ENCODE data around the gene MAGED1.

DNA sequence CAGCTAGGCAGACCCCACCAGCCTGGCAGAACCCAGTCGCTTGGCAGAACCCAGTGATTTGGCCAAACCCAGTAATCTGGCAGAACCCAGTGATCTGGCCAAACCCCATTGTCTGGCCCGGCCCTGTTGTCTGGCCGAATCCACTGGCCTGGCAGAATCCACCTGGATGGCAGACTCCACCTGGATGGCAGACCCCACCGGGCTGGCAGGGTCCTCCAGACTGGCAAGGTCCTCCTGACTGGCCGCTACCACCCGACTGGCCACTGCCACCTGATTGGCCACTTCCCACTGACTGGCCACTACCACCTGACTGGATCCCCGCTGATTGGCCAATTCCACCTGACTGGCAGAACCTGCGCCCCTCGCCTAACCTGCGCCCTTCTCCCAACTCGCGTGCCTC is 3.2 kb downstream of the MAGED1 start:
- no peak for TF ChIP-seq CBX8 (IDR thresholded peaks at IDR 0.05; ENCODE audit: borderline replicate concordance, low read depth, low read length)
- no peak for TF ChIP-seq EZH2 (IDR thresholded peaks at IDR 0.05; ENCODE audit: low read depth, low read length, severe bottlenecking)
- TF ChIP-seq, protein P1, sequence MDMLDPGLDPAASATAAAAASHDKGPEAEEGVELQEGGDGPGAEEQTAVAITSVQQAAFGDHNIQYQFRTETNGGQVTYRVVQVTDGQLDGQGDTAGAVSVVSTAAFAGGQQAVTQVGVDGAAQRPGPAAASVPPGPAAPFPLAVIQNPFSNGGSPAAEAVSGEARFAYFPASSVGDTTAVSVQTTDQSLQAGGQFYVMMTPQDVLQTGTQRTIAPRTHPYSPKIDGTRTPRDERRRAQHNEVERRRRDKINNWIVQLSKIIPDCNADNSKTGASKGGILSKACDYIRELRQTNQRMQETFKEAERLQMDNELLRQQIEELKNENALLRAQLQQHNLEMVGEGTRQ (IDR thresholded peaks at IDR 0.05; ENCODE audit: low read length) = no peak

All from H1 (cell line).